Cardiac muscle cell (in vitro differentiated cells and primary cell): Measurements from ENCODE around the gene ZNF783. TPM values are rescaled to one million over a fixed set of nuclear protein-coding genes. Genes with fewer than 3 reads are reported as not detected.
"Not testable (repeated sequence)": the region's sequence is repeated elsewhere in the genome, so short reads cannot be mapped to it uniquely, and the experiment has no call there.

ENCODE experiments used
- DNase-seq, 2 donors: peaks; one replicate each; pipeline versions ENCODE4 v3.0.0 to v3.0.0-alpha.2; 2010 to 2017; ENCODE audit warnings: low read depth in 1 of 2, low spot score in 1 of 2
- H3K27ac ChIP-seq: fragments of 200-600 bp; sonication (generic); 2 replicates; pipeline ENCODE4 v1.5.1; 2016
- H3K27me3 ChIP-seq: fragments of 200-600 bp; sonication (generic); 2 replicates; pipeline ENCODE4 v1.6.0; 2016; ENCODE audit warnings: control low read depth
- H3K36me3 ChIP-seq: fragments of 200-600 bp; sonication (generic); 2 replicates; pipeline ENCODE4 v1.5.1; 2016; ENCODE audit warnings: control low read depth
- H3K4me1 ChIP-seq: fragments of 200-600 bp; sonication (generic); 2 replicates; pipeline ENCODE4 v1.8.1; 2017; ENCODE audit warnings: low read depth, mild to moderate bottlenecking, mixed run types
- H3K4me3 ChIP-seq: fragments of 200-600 bp; sonication (generic); 2 replicates; pipeline ENCODE4 v1.5.1; 2016; ENCODE audit warnings: mild to moderate bottlenecking
- H3K9me3 ChIP-seq: fragments of 200-600 bp; sonication (generic); 2 replicates; pipeline ENCODE4 v1.5.1; 2017; ENCODE audit warnings: low read depth, mild to moderate bottlenecking, control low read depth
- polyA plus RNA-seq: library from polyadenylated mRNA; unstranded; fragments of >200 nt; fragmentation: Nextera tagmentation; extraction: Ambion mirVana; gene quantifications from 2 replicates; pipeline ENCODE4 v1.2.1, GENCODE V29; 2016
- total RNA-seq: library from RNA; depleted of rRNA; stranded (reverse); fragments of >200 nt; gene quantifications from 2 replicates; pipeline ENCODE4 v1.2.3, GENCODE V29; 2016
- TF ChIP-seq, protein P1 (sequence below): IDR thresholded peaks from 2 replicates; pipeline ENCODE4 v1.5.1; 2012; ENCODE audit warnings: low read depth, mild to moderate bottlenecking, low read length

The ZNF783 gene
- total and polyA plus RNA-seq, 2 experiments from 2014 or later, result 12.8 to 26.4 TPM

DNA sequence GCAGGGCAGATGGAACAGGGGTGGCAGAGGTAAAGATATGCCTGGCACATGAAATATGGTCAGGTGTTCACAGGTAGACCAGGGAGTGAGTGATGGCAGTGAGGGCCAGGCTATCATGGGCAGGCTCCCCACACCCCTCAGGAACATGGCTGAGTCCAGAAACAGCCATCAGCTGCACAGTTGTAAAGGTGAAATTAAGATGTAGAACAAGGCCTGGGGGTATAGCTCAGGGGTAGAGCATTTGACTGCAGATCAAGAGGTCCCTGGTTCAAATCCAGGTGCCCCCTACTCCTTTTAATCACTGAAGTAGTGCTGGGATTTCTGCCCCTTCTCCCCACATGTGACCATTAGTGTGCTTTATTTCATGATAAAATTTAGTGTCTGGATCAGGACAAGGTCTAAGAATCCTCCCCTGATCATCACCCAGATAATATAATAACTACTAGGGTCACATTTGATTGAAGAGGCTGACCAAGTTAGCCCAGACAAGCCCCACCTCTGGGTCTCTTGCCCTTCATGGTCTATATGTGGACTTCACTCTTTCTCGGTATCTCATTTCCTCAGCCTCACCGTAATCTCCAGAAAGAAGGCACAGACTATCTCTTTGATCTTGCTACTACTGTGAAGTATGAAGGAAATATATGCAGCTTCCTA is 69.0 kb downstream of the ZNF783 start:
- no peaks in the 10 kb centered on the region for H3K9me3 ChIP-seq
- H3K27me3 ChIP-seq, result no peaks in the 10 kb centered on the region
- TF ChIP-seq, protein P1, sequence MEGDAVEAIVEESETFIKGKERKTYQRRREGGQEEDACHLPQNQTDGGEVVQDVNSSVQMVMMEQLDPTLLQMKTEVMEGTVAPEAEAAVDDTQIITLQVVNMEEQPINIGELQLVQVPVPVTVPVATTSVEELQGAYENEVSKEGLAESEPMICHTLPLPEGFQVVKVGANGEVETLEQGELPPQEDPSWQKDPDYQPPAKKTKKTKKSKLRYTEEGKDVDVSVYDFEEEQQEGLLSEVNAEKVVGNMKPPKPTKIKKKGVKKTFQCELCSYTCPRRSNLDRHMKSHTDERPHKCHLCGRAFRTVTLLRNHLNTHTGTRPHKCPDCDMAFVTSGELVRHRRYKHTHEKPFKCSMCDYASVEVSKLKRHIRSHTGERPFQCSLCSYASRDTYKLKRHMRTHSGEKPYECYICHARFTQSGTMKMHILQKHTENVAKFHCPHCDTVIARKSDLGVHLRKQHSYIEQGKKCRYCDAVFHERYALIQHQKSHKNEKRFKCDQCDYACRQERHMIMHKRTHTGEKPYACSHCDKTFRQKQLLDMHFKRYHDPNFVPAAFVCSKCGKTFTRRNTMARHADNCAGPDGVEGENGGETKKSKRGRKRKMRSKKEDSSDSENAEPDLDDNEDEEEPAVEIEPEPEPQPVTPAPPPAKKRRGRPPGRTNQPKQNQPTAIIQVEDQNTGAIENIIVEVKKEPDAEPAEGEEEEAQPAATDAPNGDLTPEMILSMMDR, result no peak
- no peaks in the 10 kb centered on the region for H3K4me1 ChIP-seq
- DNase-seq, result no peak
- no peak overlapping the region for H3K4me3 ChIP-seq
- no peak overlapping the region for H3K27ac ChIP-seq
- H3K36me3 ChIP-seq, result no peaks in the 10 kb centered on the region

DNA sequence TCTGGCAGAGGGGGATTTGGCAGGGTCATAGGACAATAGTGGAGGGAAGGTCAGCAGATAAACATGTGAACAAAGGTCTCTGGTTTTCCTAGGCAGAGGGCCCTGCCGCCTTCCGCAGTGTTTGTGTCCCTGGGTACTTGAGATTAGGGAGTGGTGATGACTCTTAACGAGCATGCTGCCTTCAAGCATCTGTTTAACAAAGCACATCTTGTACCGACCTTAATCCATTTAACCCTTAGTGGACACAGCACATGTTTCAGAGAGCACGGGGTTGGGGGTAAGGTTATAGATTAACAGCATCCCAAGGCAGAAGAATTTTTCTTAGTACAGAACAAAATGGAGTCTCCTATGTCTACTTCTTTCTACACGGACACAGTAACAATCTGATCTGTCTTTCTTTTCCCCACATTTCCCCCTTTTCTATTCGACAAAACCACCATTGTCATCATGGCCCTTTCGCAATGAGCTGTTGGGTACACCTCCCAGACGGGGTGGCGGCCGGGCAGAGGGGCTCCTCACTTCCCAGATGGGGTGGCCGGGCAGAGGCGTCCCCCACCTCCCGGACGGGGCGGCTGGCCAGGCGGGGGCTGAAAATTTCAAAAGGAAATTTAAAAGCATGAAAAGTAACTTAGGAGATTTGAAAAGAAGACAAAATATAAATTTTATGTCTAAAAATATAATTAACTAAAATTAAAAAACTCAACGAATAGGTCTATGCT is 70.8 kb downstream of the ZNF783 start:
- H3K36me3 ChIP-seq, H3K4me1 ChIP-seq, H3K9me3 ChIP-seq: not testable (repeated sequence)

DNA sequence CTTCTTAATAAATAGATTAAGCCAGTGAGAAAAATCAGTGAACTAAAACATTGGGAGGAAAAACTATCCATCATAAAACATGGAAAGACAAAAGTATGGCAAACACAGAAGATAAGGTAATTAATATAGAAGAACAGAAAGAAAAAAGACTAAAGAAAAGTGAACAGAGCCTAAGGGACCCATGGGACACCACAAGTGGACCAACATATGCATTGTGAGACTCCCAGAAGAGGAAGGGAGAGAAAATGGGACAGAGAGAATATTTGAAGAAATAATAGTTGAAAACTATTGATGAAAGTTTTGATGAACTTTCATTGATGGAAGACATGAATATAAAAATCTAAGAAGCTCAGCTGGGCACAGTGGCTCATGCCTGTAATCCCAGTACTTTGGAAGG is 71.3 kb downstream of the ZNF783 start:
- DNase-seq, result no peak
- no peaks in the 10 kb centered on the region for H3K9me3 ChIP-seq
- no peak overlapping the region for H3K4me3 ChIP-seq
- H3K4me1 ChIP-seq, result no peaks in the 10 kb centered on the region
- H3K27ac ChIP-seq, result no peak overlapping the region
- H3K36me3 ChIP-seq, result no peaks in the 10 kb centered on the region
- TF ChIP-seq, protein P1, result no peak
- H3K27me3 ChIP-seq, result no peaks in the 10 kb centered on the region

More for the DNA sequence above, 70.8 kb downstream of the ZNF783 start:
- H3K4me3 ChIP-seq, DNase-seq, H3K27ac ChIP-seq, H3K27me3 ChIP-seq: not testable (repeated sequence)

DNA sequence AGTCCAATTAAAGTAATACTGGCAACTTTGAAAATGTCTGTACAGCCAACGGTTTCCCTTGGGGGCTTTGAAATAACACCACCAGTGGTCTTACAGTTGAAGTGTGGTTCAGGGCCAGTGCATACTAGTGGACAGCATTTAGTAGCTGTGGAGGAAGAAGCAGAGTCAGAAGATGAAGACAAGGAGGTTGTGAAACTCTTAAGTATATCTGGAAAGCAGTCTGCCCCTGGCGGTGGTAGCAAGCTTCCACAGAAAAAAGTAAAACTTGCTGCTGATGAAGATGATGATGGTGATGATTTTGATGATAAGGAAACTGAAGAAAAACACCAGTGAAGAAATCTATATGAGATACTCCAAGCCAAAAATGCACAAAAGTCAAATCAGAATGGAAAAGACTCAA is 72.2 kb downstream of the ZNF783 start:
- no peaks in the 10 kb centered on the region for H3K27me3 ChIP-seq
- no peaks in the 10 kb centered on the region for H3K9me3 ChIP-seq
- TF ChIP-seq, protein P1, result no peak
- DNase-seq, result no peak
- H3K4me3 ChIP-seq, result no peak overlapping the region
- no peak overlapping the region for H3K27ac ChIP-seq
- no peaks in the 10 kb centered on the region for H3K4me1 ChIP-seq
- H3K36me3 ChIP-seq, result no peaks in the 10 kb centered on the region

Other genes with a start within 250 kb of the ZNF783 start
- gene PDIA4, start 233.7 kb upstream of the ZNF783 start, total RNA-seq, result 150 and 323 TPM in 2 replicates
- 148 and 367 TPM in 2 replicates for gene PDIA4, start 233.7 kb upstream of the ZNF783 start, polyA plus RNA-seq
- gene ZNF786, start 171.5 kb upstream of the ZNF783 start, total RNA-seq, result 8.3 and 11.1 TPM in 2 replicates
- gene ZNF786, start 171.5 kb upstream of the ZNF783 start, polyA plus RNA-seq, result 6.2 and 10.0 TPM in 2 replicates
- 6.8 and 7.1 TPM in 2 replicates for gene ZNF425, start 135.9 kb upstream of the ZNF783 start, total RNA-seq
- 7.6 and 11.3 TPM in 2 replicates for gene ZNF425, start 135.9 kb upstream of the ZNF783 start, polyA plus RNA-seq
- gene ZNF398, start 114.7 kb upstream of the ZNF783 start, total RNA-seq, result 18.2 and 22.1 TPM in 2 replicates
- 8.0 and 9.6 TPM in 2 replicates for gene ZNF398, start 114.7 kb upstream of the ZNF783 start, polyA plus RNA-seq
- gene ZNF282, start 66.7 kb upstream of the ZNF783 start, total RNA-seq, result 26.7 and 34.2 TPM in 2 replicates
- gene ZNF282, start 66.7 kb upstream of the ZNF783 start, polyA plus RNA-seq, result 6.9 and 8.9 TPM in 2 replicates
- gene ZNF212, start 22.5 kb upstream of the ZNF783 start, total RNA-seq, result 9.9 and 11.6 TPM in 2 replicates
- 14.2 and 15.9 TPM in 2 replicates for gene ZNF212, start 22.5 kb upstream of the ZNF783 start, polyA plus RNA-seq
- 16.0 and 19.5 TPM in 2 replicates for gene ZNF777, start 198.9 kb downstream of the ZNF783 start, total RNA-seq
- 17.6 and 20.0 TPM in 2 replicates for gene ZNF777, start 198.9 kb downstream of the ZNF783 start, polyA plus RNA-seq
- 28.3 and 32.9 TPM in 2 replicates for gene ZNF746, start 235.6 kb downstream of the ZNF783 start, total RNA-seq
- 19.7 and 21.8 TPM in 2 replicates for gene ZNF746, start 235.6 kb downstream of the ZNF783 start, polyA plus RNA-seq